IMR-90 (cell line): ENCODE data around the gene KL. TPM values are rescaled to one million over a fixed set of nuclear protein-coding genes. Genes with fewer than 3 reads are reported as not detected.

Experiments
- ATAC-seq: fragments of 200-7000 bp; cut with Tn5 transposase; 2 replicates; pipeline ENCODE4 v1.9.1; 2020; ENCODE audit warnings: low read depth, mild to moderate bottlenecking, moderate library complexity
- BruUV-seq: library from RNA; stranded (reverse); fragments of 400-500 nt; replicated peaks from 2 replicates; lab custom pipeline; 2021; lab: Mats Ljungman, UMichigan
- CTCF ChIA-PET: fragments of 300-600 bp; formaldehyde crosslinking; extraction: SDS; loops from one replicate; lab custom pipeline; 2021; ENCODE audit warnings: antibody characterized with exemption; lab: Yijun Ruan, JAX
- POLR2A ChIA-PET: fragments of 300-600 bp; sonication (Branson Sonifier 250); formaldehyde crosslinking; loops from one replicate; lab custom pipeline; 2022; ENCODE audit warnings: antibody characterized with exemption; ENCODE audit not compliant: unreplicated experiment; lab: Charles Lee
- DNase-seq: peaks from one replicate; pipeline ENCODE4 v3.0.0; 2013
- H2AFZ ChIP-seq: replicated peaks from 2 replicates; pipeline ENCODE3; 2013; ENCODE audit warnings: low read length, mild to moderate bottlenecking; ENCODE audit not compliant: poor library complexity
- H2AK5ac ChIP-seq: 2 replicates; pipeline ENCODE4 v1.6.1; 2013; ENCODE audit warnings: low read depth, low read length, inconsistent platforms
- H2AK9ac ChIP-seq: replicated peaks from 2 replicates; pipeline ENCODE3; 2013; ENCODE audit warnings: mild to moderate bottlenecking, low read depth, low read length, moderate library complexity; ENCODE audit not compliant: poor library complexity
- H2BK120ac ChIP-seq: 2 replicates; pipeline ENCODE4 v1.6.1; 2013; ENCODE audit warnings: low read depth, low read length, inconsistent platforms
- H2BK15ac ChIP-seq: 3 replicates; pipeline ENCODE4 v1.6.1; 2013; ENCODE audit warnings: low read depth, low read length, inconsistent platforms
- H2BK20ac ChIP-seq: 2 replicates; pipeline ENCODE4 v1.6.1; 2013; ENCODE audit warnings: low read depth, mild to moderate bottlenecking, inconsistent platforms, low read length, moderate library complexity
- H2BK5ac ChIP-seq: 2 replicates; pipeline ENCODE4 v1.6.1; 2013; ENCODE audit warnings: mild to moderate bottlenecking, low read depth, low read length, inconsistent platforms; ENCODE audit not compliant: poor library complexity, severe bottlenecking
- H3K14ac ChIP-seq: replicated peaks from 2 replicates; pipeline ENCODE4 v1.6.1; 2013; ENCODE audit warnings: low read depth, low read length, inconsistent platforms
- H3K18ac ChIP-seq: 2 replicates; pipeline ENCODE4 v1.6.1; 2013; ENCODE audit warnings: low read depth, low read length, control low read depth
- H3K23ac ChIP-seq: 2 replicates; pipeline ENCODE4 v1.6.1; 2013; ENCODE audit warnings: low read depth, low read length, inconsistent platforms
- H3K27ac ChIP-seq: 2 replicates; pipeline ENCODE4 v1.5.1; 2013; ENCODE audit warnings: mild to moderate bottlenecking, control low read depth, low read length; ENCODE audit not compliant: insufficient read depth
- H3K27me3 ChIP-seq: 2 replicates; pipeline ENCODE4 v1.6.1; 2013; ENCODE audit warnings: low read length; ENCODE audit not compliant: control insufficient read depth, insufficient read depth
- H3K36me3 ChIP-seq: 2 replicates; pipeline ENCODE4 v1.6.1; 2013; ENCODE audit warnings: low read length, mixed read lengths; ENCODE audit not compliant: control insufficient read depth, insufficient read depth
- H3K4ac ChIP-seq: 2 replicates; pipeline ENCODE4 v1.6.1; 2013; ENCODE audit warnings: low read depth, low read length, inconsistent platforms
- H3K4me1 ChIP-seq: 2 replicates; pipeline ENCODE4 v1.6.1; 2013; ENCODE audit warnings: low read length, mixed read lengths; ENCODE audit not compliant: control insufficient read depth, insufficient read depth
- H3K4me2 ChIP-seq: 2 replicates; pipeline ENCODE4 v1.6.1; 2013; ENCODE audit warnings: low read depth, mild to moderate bottlenecking, control low read depth, low read length, moderate library complexity
- H3K4me3 ChIP-seq: 2 replicates; pipeline ENCODE4 v1.5.1; 2013; ENCODE audit warnings: low read depth, mild to moderate bottlenecking, control low read depth, low read length, moderate library complexity; ENCODE audit not compliant: insufficient read depth
- H3K56ac ChIP-seq: 2 replicates; pipeline ENCODE4 v1.6.1; 2013; ENCODE audit warnings: low read length, inconsistent platforms; ENCODE audit not compliant: insufficient read depth; ENCODE audit errors: extremely low read depth
- H3K79me1 ChIP-seq, 2 experiments: 2 replicates each; pipeline ENCODE4 v1.6.1; 2013; ENCODE audit warnings: low read length in 2 of 2, inconsistent platforms in 1 of 2, low read depth in 1 of 2
- H3K9ac ChIP-seq: 2 replicates; pipeline ENCODE4 v1.6.1; 2013; ENCODE audit warnings: low read depth, low read length, control low read depth
- H3K9me1 ChIP-seq: 2 replicates; pipeline ENCODE4 v1.6.1; 2013; ENCODE audit warnings: low read length, inconsistent platforms; ENCODE audit not compliant: insufficient read depth
- H3K9me3 ChIP-seq: 2 replicates; pipeline ENCODE4 v1.6.1; 2013; ENCODE audit warnings: low read length; ENCODE audit not compliant: control insufficient read depth, insufficient read depth
- H4K20me1 ChIP-seq: 2 replicates; pipeline ENCODE4 v1.6.1; 2013; ENCODE audit warnings: low read length, inconsistent platforms; ENCODE audit not compliant: insufficient read depth
- H4K5ac ChIP-seq: 2 replicates; pipeline ENCODE4 v1.6.1; 2013; ENCODE audit warnings: mild to moderate bottlenecking, low read depth, low read length, control low read depth
- H4K8ac ChIP-seq, 2 experiments: 2 replicates each; pipeline ENCODE4 v1.6.1; 2013; ENCODE audit warnings: low read depth in 2 of 2, low read length in 2 of 2, control low read depth in 1 of 2, inconsistent platforms in 1 of 2
- H4K91ac ChIP-seq: 2 replicates; pipeline ENCODE4 v1.6.1; 2013; ENCODE audit warnings: low read depth, low read length, inconsistent platforms; ENCODE audit not compliant: insufficient read depth
- BHLHE40 ChIP-seq: fragments of 150-350 bp; IDR thresholded peaks from 2 replicates; pipeline ENCODE4 v1.6.1; 2016; ENCODE audit warnings: mild to moderate bottlenecking, low read depth, low read length
- CEBPB ChIP-seq: IDR thresholded peaks from 2 replicates; pipeline ENCODE4 v1.6.1; 2012; ENCODE audit warnings: low read depth, low read length, improper control_type of control experiment
- CHD1 ChIP-seq: IDR thresholded peaks from 2 replicates; pipeline ENCODE4 v1.6.1; 2012; ENCODE audit warnings: low read depth, low read length, improper control_type of control experiment
- ELK1 ChIP-seq: fragments of 150-350 bp; IDR thresholded peaks from 2 replicates; pipeline ENCODE4 v1.6.1; 2016; ENCODE audit warnings: low read depth, mild to moderate bottlenecking, low read length, moderate library complexity, borderline replicate concordance
- FOS ChIP-seq: fragments of 150-350 bp; IDR thresholded peaks from 2 replicates; pipeline ENCODE4 v1.6.1; 2016; ENCODE audit warnings: low read depth, low read length
- MAFK ChIP-seq: IDR thresholded peaks from 2 replicates; pipeline ENCODE4 v1.6.1; 2012; ENCODE audit warnings: low read depth, low read length, improper control_type of control experiment
- MAZ ChIP-seq: IDR thresholded peaks from 2 replicates; pipeline ENCODE4 v1.6.1; 2012; ENCODE audit warnings: low read depth, mild to moderate bottlenecking, low read length, improper control_type of control experiment, moderate library complexity, borderline replicate concordance
- MXI1 ChIP-seq: IDR thresholded peaks from 2 replicates; pipeline ENCODE4 v1.6.1; 2012; ENCODE audit warnings: low read depth, mild to moderate bottlenecking, low read length, moderate library complexity, borderline replicate concordance
- NFE2L2 ChIP-seq: fragments of 150-350 bp; IDR thresholded peaks from 2 replicates; pipeline ENCODE4 v1.6.1; 2016; ENCODE audit warnings: low read depth, mild to moderate bottlenecking, low read length
- POLR2A ChIP-seq: IDR thresholded peaks from 2 replicates; pipeline ENCODE4 v1.6.1; 2012; ENCODE audit warnings: mild to moderate bottlenecking, low read depth, low read length
- RAD21 ChIP-seq: IDR thresholded peaks from 2 replicates; pipeline ENCODE4 v1.6.1; 2012; ENCODE audit warnings: low read length, improper control_type of control experiment
- RCOR1 ChIP-seq: IDR thresholded peaks from 2 replicates; pipeline ENCODE4 v1.6.1; 2012; ENCODE audit warnings: mild to moderate bottlenecking, low read length, improper control_type of control experiment; ENCODE audit not compliant: insufficient replicate concordance
- RFX5 ChIP-seq: IDR thresholded peaks from 2 replicates; pipeline ENCODE4 v1.8.0; 2012; ENCODE audit warnings: low read depth, mild to moderate bottlenecking, low read length, moderate library complexity
- SMC3 ChIP-seq: fragments of 150-350 bp; IDR thresholded peaks from 2 replicates; pipeline ENCODE4 v1.6.1; 2016; ENCODE audit warnings: low read depth, mild to moderate bottlenecking, antibody characterized with exemption, low read length, moderate library complexity
- USF2 ChIP-seq: fragments of 150-350 bp; IDR thresholded peaks from 2 replicates; pipeline ENCODE4 v1.6.1; 2017; ENCODE audit warnings: mild to moderate bottlenecking, antibody characterized with exemption, low read length, low read depth
- dilution Hi-C: fragments of 300-500 bp; cut with HindIII; formaldehyde crosslinking; loops from one replicate; pipeline ENCODE4 v1.14.3; 2018; ENCODE audit warnings: low sequenced_read_pairs; ENCODE audit not compliant: unreplicated experiment
- in situ Hi-C: fragments of 300-500 bp; cut with MboI; formaldehyde crosslinking; loops from 3 replicates; pipeline ENCODE4 v1.14.3; 2019; ENCODE audit warnings: low sequenced_read_pairs, inconsistent platforms, mixed read lengths
- intact Hi-C: fragments of 100-400 bp; cut with micrococcal nuclease; formaldehyde crosslinking; loops from 2 replicates; pipeline ENCODE4 v1.10.0; 2022
- polyA plus RNA-seq, 3 experiments: library from polyadenylated mRNA; depleted of rRNA; stranded (reverse); fragments of >200 nt; gene quantifications; 2 replicates each; pipeline ENCODE4 v1.2.3, GENCODE V29; 2012; ENCODE audit warnings: low replicate concordance in 1 of 3
- total RNA-seq: library from RNA; depleted of rRNA; stranded (reverse); fragments of >200 nt; gene quantifications from 2 replicates; pipeline ENCODE4 v1.2.3, GENCODE V29; 2012
- TF ChIP-seq, protein P1 (sequence below): conservative IDR thresholded peaks from 2 replicates; pipeline ENCODE4 v1.5.1; 2012; ENCODE audit warnings: mild to moderate bottlenecking, low read depth, low read length, improper control_type of control experiment

The KL gene
- total and polyA plus RNA-seq, 2 of the 4 experiments (the other 2 are of a cell fraction): not detected

GRCh38 chr13:33033986-33034385 lies 17.8 kb downstream of the KL start:
- H3K4ac ChIP-seq: no peak overlapping the region
- H3K14ac ChIP-seq: no peak overlapping the region
- H3K27me3 ChIP-seq: no peaks in the 10 kb centered on the region
- H2AFZ ChIP-seq: no peak overlapping the region
- TF ChIP-seq NFE2L2: no peak
- TF ChIP-seq RFX5: no peak
- TF ChIP-seq RAD21: no peak
- no peak for TF ChIP-seq BHLHE40
- no peak for TF ChIP-seq CHD1
- no peak for TF ChIP-seq CEBPB
- TF ChIP-seq MAFK: no peak
- TF ChIP-seq SMC3: no peak
- no peak for TF ChIP-seq MXI1
- TF ChIP-seq MAZ: no peak
- no peak for TF ChIP-seq ELK1
- TF ChIP-seq USF2: no peak
- TF ChIP-seq FOS: no peak
- no peak for TF ChIP-seq POLR2A
- TF ChIP-seq, protein P1, sequence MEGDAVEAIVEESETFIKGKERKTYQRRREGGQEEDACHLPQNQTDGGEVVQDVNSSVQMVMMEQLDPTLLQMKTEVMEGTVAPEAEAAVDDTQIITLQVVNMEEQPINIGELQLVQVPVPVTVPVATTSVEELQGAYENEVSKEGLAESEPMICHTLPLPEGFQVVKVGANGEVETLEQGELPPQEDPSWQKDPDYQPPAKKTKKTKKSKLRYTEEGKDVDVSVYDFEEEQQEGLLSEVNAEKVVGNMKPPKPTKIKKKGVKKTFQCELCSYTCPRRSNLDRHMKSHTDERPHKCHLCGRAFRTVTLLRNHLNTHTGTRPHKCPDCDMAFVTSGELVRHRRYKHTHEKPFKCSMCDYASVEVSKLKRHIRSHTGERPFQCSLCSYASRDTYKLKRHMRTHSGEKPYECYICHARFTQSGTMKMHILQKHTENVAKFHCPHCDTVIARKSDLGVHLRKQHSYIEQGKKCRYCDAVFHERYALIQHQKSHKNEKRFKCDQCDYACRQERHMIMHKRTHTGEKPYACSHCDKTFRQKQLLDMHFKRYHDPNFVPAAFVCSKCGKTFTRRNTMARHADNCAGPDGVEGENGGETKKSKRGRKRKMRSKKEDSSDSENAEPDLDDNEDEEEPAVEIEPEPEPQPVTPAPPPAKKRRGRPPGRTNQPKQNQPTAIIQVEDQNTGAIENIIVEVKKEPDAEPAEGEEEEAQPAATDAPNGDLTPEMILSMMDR: no peak
- TF ChIP-seq RCOR1: no peak
- H4K91ac ChIP-seq: no peak overlapping the region
- no peak overlapping the region for H2AK9ac ChIP-seq
- H4K8ac ChIP-seq: no peak overlapping the region
- H3K27ac ChIP-seq: no peak overlapping the region
- dilution Hi-C loops (no loop called here), in situ Hi-C loops (no loop called here), intact Hi-C loops (loop anchor here (10.0 kb wide), 1 partner anchor 449 kb away; the partner anchor contains the start of gene PDS5B)
- H3K23ac ChIP-seq: no peak overlapping the region
- H3K9me1 ChIP-seq: peaks cover 3% of the 10 kb centered on the region
- ChIA-PET CTCF (no interaction called here), POLR2A (no interaction called here)
- no peaks in the 10 kb centered on the region for H3K36me3 ChIP-seq
- H4K20me1 ChIP-seq: no peaks in the 10 kb centered on the region
- no peaks in the 10 kb centered on the region for H3K9me3 ChIP-seq
- H2AK5ac ChIP-seq: no peak overlapping the region
- H3K4me1 ChIP-seq: no peaks in the 10 kb centered on the region
- H3K4me2 ChIP-seq: no peak overlapping the region
- no peak overlapping the region for H3K4me3 ChIP-seq
- no TSS peak for BruUV-seq
- H3K79me1 ChIP-seq: no peaks in the 10 kb centered on the region
- H3K56ac ChIP-seq: no peak overlapping the region
- H2BK120ac ChIP-seq: no peak overlapping the region
- H3K18ac ChIP-seq: no peak overlapping the region
- H2BK15ac ChIP-seq: no peak overlapping the region
- no peak overlapping the region for H2BK5ac ChIP-seq
- H4K5ac ChIP-seq: no peak overlapping the region
- no peak overlapping the region for H3K9ac ChIP-seq
- no peak for ATAC-seq
- DNase-seq: no peak
- H2BK20ac ChIP-seq: no peak overlapping the region
